Measurements from ENCODE around the gene PODN.

DNA sequence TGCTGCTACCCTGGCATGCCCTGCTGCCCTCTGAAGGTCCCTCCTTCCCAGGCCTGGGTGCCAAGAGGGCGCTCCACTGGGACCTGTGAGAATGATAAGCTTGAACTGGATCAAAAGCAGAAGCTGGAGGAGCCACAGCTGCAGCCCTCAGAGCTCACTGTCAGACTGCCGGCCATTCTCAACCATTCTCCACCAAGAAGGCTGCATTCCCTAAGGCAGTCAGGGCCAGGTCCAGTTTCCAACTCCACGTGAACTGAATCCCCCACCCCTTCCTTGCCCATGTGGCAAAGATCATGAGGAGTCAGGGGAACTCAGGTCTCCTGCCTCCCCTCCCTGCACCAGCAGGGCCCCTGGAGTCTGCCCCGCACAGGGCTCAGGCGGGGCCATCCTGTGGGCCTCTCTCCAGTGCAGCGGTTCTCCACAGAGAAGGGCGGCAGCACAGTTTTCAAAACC is 61.0 kb downstream of the PODN start:
- TF ChIP-seq, protein P1, sequence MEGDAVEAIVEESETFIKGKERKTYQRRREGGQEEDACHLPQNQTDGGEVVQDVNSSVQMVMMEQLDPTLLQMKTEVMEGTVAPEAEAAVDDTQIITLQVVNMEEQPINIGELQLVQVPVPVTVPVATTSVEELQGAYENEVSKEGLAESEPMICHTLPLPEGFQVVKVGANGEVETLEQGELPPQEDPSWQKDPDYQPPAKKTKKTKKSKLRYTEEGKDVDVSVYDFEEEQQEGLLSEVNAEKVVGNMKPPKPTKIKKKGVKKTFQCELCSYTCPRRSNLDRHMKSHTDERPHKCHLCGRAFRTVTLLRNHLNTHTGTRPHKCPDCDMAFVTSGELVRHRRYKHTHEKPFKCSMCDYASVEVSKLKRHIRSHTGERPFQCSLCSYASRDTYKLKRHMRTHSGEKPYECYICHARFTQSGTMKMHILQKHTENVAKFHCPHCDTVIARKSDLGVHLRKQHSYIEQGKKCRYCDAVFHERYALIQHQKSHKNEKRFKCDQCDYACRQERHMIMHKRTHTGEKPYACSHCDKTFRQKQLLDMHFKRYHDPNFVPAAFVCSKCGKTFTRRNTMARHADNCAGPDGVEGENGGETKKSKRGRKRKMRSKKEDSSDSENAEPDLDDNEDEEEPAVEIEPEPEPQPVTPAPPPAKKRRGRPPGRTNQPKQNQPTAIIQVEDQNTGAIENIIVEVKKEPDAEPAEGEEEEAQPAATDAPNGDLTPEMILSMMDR (IDR thresholded peaks at IDR 0.05): no peak
- TF ChIP-seq POLR2A (IDR thresholded peaks at IDR 0.05) (no peak), POLR2AphosphoS5 (IDR thresholded peaks at IDR 0.05) (no peak)

All from stomach (tissue), 4 donors.